Measurements from ENCODE around the gene AGTPBP1. TPM values are rescaled to one million over a fixed set of nuclear protein-coding genes. Genes with fewer than 3 reads are reported as not detected.

The AGTPBP1 gene
- total and polyA plus RNA-seq, 12 donors = 9.7 to 87.1 (median 51.4) TPM

DNA sequence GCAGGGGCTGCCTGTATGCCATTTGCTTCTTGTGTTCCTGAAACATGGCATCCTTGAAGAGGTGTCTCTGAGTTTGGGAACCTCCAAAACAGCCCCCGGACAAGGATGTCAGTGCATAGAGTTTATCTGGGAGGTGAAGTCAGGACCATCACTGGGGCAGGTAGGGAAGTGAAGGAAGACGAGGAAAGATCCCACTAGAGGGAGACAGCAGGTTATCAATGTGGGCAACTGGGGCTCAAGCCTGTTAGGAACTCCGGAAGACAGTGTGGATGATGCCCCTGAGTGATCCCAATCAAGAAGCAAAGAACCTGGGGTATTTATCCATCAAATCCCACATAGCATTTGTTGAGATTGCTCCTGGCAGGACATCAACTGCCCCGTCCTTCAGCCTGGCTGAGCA is 233.1 kb downstream of the AGTPBP1 start:
- ATAC-seq (no peak), DNase-seq (no peak)
- intact Hi-C loops (cut with DNase I) = loop anchor here in 3 of 10 donors (5.0 to 10.0 kb wide), 2 partner anchors 96 to 104 kb away; no protein-coding TSS in a partner anchor
- Histone ChIP-seq H3K27me3 (no peaks in the 10 kb centered on the region), H3K4me3 (no peak overlapping the region), H3K27ac (no peak overlapping the region), H3K4me1 (peaks cover 0 to 7% (median 0%) of the 10 kb centered on the region in 9 donors), H3K9me3 (no peaks in the 10 kb centered on the region), H3K36me3 (no peaks in the 10 kb centered on the region)
- peak in 4 of 9 donors; percentile 5 to 32 (median 18) for TF ChIP-seq CTCF (IDR thresholded peaks at IDR 0.05)
- 72 to 76% methylated on average over 4 of the region's 4 CpGs for WGBS, 2 donors

- H3K4me1 ChIP-seq = no peaks in the 10 kb centered on the region
- no peak for TF ChIP-seq CTCF (IDR thresholded peaks at IDR 0.05)
- no peaks in the 10 kb centered on the region for H3K27me3 ChIP-seq
- WGBS, 2 donors = 83 to 84% methylated on average over 7 of the region's 7 CpGs
- H3K4me3 ChIP-seq = no peak overlapping the region
- no peak for ATAC-seq
- H3K36me3 ChIP-seq = no peaks in the 10 kb centered on the region
- intact Hi-C loops (cut with DNase I) = loop anchor here in 3 of 10 donors (5.0 to 10.0 kb wide), 2 partner anchors 99 to 107 kb away; no protein-coding TSS in a partner anchor
- DNase-seq = no peak
- H3K27ac ChIP-seq = no peak overlapping the region
- H3K9me3 ChIP-seq = no peaks in the 10 kb centered on the region
Observed at GRCh38 chr9:85505612-85506011, 236.1 kb downstream of the AGTPBP1 start.

DNA sequence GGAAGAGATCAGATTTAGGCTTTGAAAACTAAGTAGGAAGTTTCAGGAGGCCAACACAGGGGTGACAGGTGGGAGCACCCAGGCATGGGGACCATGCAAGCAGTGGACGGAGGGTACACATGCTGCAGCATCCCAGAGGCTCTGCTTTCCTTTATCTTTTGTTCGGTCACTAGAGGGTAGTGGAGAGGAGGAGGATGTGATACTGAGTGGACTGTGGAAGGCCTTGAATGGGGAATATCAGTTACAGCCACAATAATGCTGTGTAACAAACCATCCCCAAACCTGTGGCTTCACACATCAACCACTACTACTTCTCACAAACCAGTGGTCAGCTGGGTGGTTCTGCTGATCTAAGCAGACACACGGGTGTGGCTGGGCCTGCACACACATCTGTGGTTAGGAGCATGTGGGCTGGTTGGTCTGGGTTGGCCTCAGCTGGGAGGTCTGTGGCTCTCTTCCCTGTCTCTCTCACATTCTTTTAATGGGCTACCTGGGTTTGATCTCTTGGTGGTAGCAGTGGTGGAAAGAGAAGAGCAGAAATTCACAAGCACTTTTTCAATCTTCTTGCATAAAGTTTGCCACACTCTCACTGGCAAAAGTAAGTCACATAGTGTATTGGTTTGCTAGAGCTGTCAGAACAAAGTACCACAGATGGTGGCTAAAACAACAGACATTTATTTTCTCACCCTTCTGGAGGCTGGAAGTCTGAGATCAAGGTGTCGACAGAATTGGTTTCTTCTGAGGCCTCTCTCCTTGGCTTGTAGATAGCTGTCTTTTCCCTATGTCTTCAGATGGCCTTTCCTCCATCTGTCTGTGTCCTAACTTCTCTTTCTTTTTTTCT is 238.7 kb downstream of the AGTPBP1 start:
- H3K36me3 ChIP-seq = no peaks in the 10 kb centered on the region
- WGBS, 2 donors = 76 to 91% methylated on average over 4 of the region's 4 CpGs

DNA sequence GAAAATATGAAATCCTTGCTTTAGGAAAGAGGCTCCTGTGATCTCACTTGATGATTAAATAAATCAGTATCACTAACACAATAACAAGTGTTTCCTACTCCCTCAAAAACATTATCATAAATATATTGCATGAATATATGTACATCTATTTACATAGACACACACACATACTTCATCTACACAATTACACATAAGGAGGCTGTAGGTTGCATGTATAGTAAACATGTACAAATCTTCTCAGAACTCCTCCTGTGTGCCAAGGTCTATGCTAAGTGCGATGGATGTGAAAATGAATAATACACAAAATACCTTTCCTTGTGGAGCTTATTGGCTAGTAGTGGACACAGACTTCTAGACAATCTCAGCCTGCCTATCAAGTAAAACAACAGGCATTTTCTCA is 239.9 kb downstream of the AGTPBP1 start:
- no peak for TF ChIP-seq CTCF (IDR thresholded peaks at IDR 0.05)
- H3K4me1 ChIP-seq = no peaks in the 10 kb centered on the region
- ATAC-seq (no peak), DNase-seq (no peak)
- H3K27me3 ChIP-seq = no peaks in the 10 kb centered on the region
- intact Hi-C loops (cut with DNase I) = loop anchor here in 2 of 10 donors (10.0 kb wide), 1 partner anchor 103 kb away; no protein-coding TSS in a partner anchor
- 67 to 97% methylated on average over 1 of the region's 1 CpG for WGBS, 2 donors
- no peak overlapping the region for H3K4me3 ChIP-seq
- no peak overlapping the region for H3K27ac ChIP-seq
- H3K9me3 ChIP-seq = peaks cover 0 to 22% (median 5%) of the 10 kb centered on the region in 11 donors
- H3K36me3 ChIP-seq = no peaks in the 10 kb centered on the region

More for the DNA sequence above, 238.7 kb downstream of the AGTPBP1 start:
- DNase-seq (no peak), ATAC-seq (no peak)
- H3K27ac ChIP-seq = no peak overlapping the region
- intact Hi-C loops (cut with DNase I) = loop anchor here in 2 of 10 donors (10.0 kb wide), 1 partner anchor 102 kb away; no protein-coding TSS in a partner anchor
- H3K9me3 ChIP-seq = peaks cover 0 to 19% (median 5%) of the 10 kb centered on the region in 11 donors
- H3K4me3 ChIP-seq = no peak overlapping the region
- H3K27me3 ChIP-seq = no peaks in the 10 kb centered on the region
- peak in 1 of 9 donors; percentile 13 for TF ChIP-seq CTCF (IDR thresholded peaks at IDR 0.05)
- no peaks in the 10 kb centered on the region for H3K4me1 ChIP-seq
